HFF-Myc (cell line): Measurements from ENCODE around the gene NUP54.

ENCODE experiments used
- DNase-seq: peaks from one replicate; pipeline ENCODE4 v3.0.0-alpha.2; 2011; ENCODE audit warnings: low read depth; ENCODE audit errors: extremely low read depth
- H3K4me3 ChIP-seq: replicated peaks from 2 replicates; pipeline ENCODE4 v1.5.1; 2011; ENCODE audit warnings: low read depth, mild to moderate bottlenecking, control low read depth, low read length
- TF ChIP-seq, protein P1 (sequence below): IDR thresholded peaks from 2 replicates; pipeline ENCODE4 v1.5.1; 2012; ENCODE audit warnings: mild to moderate bottlenecking, low read depth, low read length, control low read depth; ENCODE audit errors: missing control alignments

Gene NUP54

GRCh38 chr4:76155979-76156378 lies 7.8 kb upstream of the NUP54 start:
- TF ChIP-seq, protein P1, sequence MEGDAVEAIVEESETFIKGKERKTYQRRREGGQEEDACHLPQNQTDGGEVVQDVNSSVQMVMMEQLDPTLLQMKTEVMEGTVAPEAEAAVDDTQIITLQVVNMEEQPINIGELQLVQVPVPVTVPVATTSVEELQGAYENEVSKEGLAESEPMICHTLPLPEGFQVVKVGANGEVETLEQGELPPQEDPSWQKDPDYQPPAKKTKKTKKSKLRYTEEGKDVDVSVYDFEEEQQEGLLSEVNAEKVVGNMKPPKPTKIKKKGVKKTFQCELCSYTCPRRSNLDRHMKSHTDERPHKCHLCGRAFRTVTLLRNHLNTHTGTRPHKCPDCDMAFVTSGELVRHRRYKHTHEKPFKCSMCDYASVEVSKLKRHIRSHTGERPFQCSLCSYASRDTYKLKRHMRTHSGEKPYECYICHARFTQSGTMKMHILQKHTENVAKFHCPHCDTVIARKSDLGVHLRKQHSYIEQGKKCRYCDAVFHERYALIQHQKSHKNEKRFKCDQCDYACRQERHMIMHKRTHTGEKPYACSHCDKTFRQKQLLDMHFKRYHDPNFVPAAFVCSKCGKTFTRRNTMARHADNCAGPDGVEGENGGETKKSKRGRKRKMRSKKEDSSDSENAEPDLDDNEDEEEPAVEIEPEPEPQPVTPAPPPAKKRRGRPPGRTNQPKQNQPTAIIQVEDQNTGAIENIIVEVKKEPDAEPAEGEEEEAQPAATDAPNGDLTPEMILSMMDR: no peak
- H3K4me3 ChIP-seq: no peak overlapping the region

GRCh38 chr4:76153356-76153755 lies 5.2 kb upstream of the NUP54 start:
- no peak overlapping the region for H3K4me3 ChIP-seq
- DNase-seq: no peak

More at GRCh38 chr4:76155979-76156378, 7.8 kb upstream of the NUP54 start:
- DNase-seq: no peak

GRCh38 chr4:76147454-76148141 lies 599 bp downstream of the NUP54 start:
- peak overlapping the region; percentile 66 for H3K4me3 ChIP-seq
- TF ChIP-seq, protein P1: no peak
- peak; percentile 38 for DNase-seq

More at GRCh38 chr4:76153356-76153755, 5.2 kb upstream of the NUP54 start:
- TF ChIP-seq, protein P1: no peak

GRCh38 chr4:76144546-76144945 lies 3.7 kb downstream of the NUP54 start:
- DNase-seq: no peak
- TF ChIP-seq, protein P1: no peak
- H3K4me3 ChIP-seq: no peak overlapping the region

- no peak overlapping the region for H3K4me3 ChIP-seq
- DNase-seq: no peak
- TF ChIP-seq, protein P1: no peak
Measured at GRCh38 chr4:76141241-76141640, 7.0 kb downstream of the NUP54 start.

- TF ChIP-seq, protein P1: no peak
- H3K4me3 ChIP-seq: no peak overlapping the region
- DNase-seq: no peak
Measured at GRCh38 chr4:76127754-76128153, 20.4 kb downstream of the NUP54 start.

DNA sequence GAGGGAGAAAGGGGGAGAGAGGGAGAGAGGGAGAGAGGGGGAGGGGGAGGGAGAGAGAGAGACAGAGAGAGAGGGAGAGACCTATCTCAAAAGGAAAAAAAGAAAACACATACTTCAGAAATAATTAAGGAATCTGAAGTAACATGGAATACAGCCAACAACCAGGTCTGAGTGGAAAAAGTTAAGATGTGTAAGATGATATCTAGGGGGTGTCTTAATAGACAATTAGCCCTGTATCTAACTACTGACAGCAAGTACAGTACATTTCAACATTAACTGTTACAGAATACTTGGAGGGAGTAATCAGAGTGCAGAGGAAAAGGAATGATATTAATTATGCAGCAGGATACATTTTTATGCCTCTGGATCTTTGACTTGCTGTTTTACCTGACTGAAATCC lies 22.4 kb downstream of the NUP54 start:
- TF ChIP-seq, protein P1: no peak
- H3K4me3 ChIP-seq: no peak overlapping the region
- DNase-seq: no peak
